ENCODE results near the gene TIMP3.

The TIMP3 gene

DNA sequence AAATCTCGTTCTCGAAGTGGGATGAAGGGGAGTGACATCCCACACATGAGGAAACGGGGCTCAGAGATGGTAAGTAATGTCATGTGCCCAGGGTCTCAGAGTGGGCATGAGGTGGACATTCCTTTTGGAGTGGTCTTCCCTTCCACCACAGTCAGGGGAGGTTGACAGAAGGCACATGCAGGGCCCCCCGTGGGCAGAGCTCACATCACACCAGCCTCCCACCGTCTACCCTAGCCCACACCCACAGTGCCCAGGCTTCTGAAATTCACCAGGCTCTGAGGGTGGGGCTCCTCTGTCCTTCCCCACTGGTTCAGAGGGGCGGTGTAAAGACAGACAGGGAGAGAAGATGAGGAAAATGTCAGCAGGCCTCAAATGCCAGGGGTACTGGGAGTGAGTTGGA is 41.1 kb upstream of the TIMP3 start:
- TF ChIP-seq, protein P1, sequence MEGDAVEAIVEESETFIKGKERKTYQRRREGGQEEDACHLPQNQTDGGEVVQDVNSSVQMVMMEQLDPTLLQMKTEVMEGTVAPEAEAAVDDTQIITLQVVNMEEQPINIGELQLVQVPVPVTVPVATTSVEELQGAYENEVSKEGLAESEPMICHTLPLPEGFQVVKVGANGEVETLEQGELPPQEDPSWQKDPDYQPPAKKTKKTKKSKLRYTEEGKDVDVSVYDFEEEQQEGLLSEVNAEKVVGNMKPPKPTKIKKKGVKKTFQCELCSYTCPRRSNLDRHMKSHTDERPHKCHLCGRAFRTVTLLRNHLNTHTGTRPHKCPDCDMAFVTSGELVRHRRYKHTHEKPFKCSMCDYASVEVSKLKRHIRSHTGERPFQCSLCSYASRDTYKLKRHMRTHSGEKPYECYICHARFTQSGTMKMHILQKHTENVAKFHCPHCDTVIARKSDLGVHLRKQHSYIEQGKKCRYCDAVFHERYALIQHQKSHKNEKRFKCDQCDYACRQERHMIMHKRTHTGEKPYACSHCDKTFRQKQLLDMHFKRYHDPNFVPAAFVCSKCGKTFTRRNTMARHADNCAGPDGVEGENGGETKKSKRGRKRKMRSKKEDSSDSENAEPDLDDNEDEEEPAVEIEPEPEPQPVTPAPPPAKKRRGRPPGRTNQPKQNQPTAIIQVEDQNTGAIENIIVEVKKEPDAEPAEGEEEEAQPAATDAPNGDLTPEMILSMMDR (IDR thresholded peaks at IDR 0.05; ENCODE audit: low read depth, low read length) = no peak

DNA sequence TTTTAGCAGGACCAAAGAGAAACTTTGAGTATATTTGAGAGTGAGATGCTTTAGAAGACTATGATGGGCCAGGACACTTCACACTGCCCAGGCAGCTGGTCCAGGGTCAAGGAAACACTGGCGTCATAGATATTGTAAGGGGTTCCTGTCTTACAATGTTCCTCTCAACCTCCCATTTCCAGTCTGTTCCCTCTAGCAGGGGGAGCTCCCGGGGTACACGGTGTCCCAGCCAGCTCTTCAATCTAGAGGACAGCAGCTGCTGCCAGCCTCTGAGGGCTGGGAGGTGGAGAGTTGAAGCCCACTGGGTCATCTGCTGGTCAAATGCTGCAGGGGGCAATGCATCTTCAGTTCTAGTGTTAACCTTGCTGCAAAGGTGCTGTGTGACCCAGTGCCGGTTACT is 40.7 kb upstream of the TIMP3 start:
- TF ChIP-seq, protein P1 (IDR thresholded peaks at IDR 0.05; ENCODE audit: low read depth, low read length) = no peak
- no peak for DNase-seq (ENCODE audit: extremely low read depth, low read depth)

More for the DNA sequence above, 41.1 kb upstream of the TIMP3 start:
- no peak for DNase-seq (ENCODE audit: extremely low read depth, low read depth)

DNA sequence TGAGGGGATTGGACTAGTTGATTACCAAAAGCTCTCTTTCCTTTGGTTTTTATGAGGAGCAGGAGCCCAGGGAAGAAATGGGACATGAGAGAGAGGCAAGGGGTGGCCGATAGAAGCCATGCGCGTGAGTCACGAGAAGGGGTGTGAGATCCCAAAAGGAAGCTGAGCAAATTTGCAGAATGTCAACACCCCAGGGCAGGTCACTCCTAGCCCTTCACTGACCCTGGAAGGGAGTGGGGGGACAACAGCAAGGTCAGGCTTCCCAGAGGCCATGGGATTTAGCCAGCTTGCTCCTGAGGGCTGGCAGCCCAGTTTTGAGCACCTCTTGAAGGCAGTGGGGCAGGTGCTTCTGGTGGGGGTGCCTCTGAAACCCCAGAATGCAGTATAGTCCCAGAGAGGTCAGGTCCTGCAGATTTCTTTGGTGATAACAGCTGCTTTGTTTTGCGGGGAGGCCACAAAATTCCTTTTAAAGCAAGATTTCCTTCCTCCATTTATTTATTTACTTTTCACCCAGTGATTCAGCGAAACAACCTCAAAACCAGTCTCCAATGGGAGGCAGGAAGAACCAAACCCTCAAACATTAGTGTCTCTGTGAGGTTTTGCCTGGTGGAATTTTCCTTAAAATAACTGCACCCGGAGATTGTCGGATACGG is 40.1 kb upstream of the TIMP3 start:
- TF ChIP-seq, protein P1 (IDR thresholded peaks at IDR 0.05; ENCODE audit: low read depth, low read length) = no peak
- no peak for DNase-seq (ENCODE audit: extremely low read depth, low read depth)

- TF ChIP-seq, protein P1 (IDR thresholded peaks at IDR 0.05; ENCODE audit: low read depth, low read length) = no peak
- DNase-seq (ENCODE audit: extremely low read depth, low read depth) = no peak
Measured at GRCh38 chr22:32764330-32765131, 37.0 kb upstream of the TIMP3 start.

GRCh38 chr22:32765132-32765618 is 36.3 kb upstream of the TIMP3 start:
- TF ChIP-seq, protein P1 (IDR thresholded peaks at IDR 0.05; ENCODE audit: low read depth, low read length) = no peak

GRCh38 chr22:32771756-32772155 is 29.7 kb upstream of the TIMP3 start:
- TF ChIP-seq, protein P1 (IDR thresholded peaks at IDR 0.05; ENCODE audit: low read depth, low read length) = no peak

More at GRCh38 chr22:32765132-32765618, 36.3 kb upstream of the TIMP3 start:
- no peak for DNase-seq (ENCODE audit: extremely low read depth, low read depth)

GRCh38 chr22:32775957-32776356 is 25.5 kb upstream of the TIMP3 start:
- DNase-seq (ENCODE audit: extremely low read depth, low read depth) = no peak
- TF ChIP-seq, protein P1 (IDR thresholded peaks at IDR 0.05; ENCODE audit: low read depth, low read length) = peak; percentile 35

More at GRCh38 chr22:32771756-32772155, 29.7 kb upstream of the TIMP3 start:
- DNase-seq (ENCODE audit: extremely low read depth, low read depth) = no peak
